Globus pallidus (tissue), 1 donor: Measurements from ENCODE around the gene MGRN1.

Source experiments
- DNase-seq: peaks from one replicate; pipeline ENCODE4 v3.0.0-alpha.2; 2015; ENCODE audit warnings: low spot score

MGRN1 gene

DNA sequence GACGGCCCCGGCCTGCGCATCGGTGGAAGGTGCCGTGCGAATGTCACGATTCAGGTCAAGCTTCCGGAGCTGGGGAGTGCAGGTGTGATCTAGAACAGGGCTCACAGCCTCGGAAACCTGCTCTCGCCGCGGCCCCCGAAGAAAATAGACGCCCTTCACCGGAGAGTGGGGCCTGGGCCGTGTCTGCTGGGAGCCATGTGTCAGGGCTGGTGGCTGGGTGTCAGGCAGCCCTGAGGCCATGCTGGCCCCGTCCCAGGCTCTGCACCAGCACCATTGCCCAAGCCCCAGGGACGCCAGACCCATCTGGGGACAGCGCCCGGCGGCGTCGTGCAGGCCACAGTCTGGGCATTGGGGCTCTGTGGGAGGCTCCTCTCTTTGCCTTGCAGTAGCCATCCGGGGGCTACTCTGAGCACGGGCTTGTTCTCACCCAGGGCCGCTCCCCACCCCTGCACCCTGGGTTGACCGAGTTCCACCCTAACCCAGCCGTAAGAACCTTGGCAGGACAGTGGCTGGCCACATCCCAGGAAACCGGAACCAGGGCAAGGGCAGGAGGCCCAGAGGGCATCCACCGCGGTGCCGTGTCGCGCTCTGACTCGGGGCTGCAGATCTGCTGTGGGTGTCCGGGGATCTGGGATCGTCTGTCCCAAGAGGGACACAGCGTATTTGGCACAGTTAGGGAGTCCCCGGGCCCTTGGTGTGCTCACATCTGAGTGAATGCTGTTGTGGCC, 63.5 kb downstream of the MGRN1 start:
- DNase-seq = no peak

DNA sequence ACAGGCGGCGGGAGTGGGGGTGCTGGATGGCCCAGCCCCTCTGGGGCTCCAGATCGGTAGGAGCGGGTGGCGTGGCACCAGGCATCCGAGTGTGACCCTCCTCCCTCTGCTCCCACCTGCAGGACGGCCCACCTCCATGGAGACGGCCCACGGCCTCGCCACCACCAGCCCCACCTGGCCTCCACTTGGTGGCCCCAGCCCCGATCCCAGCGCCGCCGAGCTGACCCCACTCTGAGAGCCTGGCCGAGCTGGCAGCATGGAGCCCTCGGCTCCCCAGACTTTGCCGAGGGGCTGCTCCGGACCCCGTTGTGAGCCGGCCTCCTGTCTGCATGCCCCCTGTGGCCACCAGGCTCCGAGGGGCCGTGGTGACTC, 64.0 kb downstream of the MGRN1 start:
- DNase-seq = no peak

DNA sequence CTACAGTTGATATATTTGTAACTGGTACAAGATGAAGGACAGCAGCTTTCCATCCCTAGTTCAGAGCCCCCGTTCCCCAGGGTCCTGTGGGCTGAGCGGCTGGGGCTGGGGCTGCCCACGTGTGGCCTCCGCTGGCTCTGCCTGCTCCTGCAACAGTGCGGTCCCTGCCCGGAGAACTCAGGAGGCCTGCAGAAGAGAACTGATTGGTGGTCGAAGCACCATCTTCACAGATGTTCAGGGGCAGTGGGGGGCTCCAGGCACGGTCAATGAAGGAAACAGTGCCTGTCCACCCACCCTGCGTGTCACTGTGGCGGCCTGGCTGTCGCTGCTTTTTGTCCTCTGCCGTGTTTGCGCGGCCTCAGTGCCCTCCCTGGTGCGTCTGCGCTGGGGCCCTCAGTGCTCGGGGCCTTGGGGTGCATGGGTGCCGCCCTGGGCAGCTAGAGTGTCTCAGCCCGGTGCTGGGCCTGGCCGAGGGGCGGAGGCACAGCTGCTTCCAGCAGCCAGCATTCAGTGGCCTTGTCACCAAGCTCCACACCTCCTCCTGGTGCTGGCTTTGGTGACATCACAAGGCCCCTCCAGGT, 64.6 kb downstream of the MGRN1 start:
- DNase-seq = no peak

DNA sequence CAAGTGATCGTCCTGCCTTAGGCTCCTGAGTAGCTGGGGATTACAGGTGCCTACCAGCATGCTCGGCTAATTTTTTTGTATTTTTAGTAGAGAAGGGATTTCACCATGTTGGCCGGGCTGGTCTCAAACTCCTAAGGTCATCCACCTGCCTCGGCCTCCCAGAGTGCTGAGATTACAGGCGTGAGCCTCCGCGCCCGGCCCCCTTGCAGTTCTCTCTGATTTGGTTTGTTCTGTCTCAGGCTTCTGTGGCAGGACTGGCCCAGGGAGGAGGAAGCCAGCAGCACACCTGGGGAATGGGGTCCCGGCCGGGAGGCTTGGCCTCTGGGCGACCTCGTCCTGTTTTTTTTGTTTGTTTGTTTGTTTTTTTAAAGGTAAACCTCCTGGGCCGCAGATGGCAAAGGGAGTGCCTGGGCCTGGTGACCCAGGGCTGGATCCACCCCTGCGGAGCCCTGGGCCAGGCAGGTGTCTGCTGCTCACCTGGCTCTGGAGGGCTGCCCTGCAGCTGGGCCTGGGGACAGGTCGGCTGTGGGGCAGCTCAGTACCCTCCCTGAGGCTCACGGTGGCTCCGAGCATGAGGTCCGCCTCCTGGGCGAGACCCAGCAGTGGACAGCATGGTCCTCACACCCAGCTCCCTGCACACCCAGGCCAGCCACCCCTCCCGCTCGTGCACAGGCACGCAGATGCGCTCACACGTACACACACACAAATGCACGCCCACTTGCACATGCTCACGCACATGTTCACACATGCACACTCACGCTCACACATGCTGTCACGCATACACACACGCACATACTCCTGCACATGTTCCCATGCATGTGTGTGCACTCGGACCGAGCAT, 65.5 kb downstream of the MGRN1 start:
- no peak for DNase-seq

DNA sequence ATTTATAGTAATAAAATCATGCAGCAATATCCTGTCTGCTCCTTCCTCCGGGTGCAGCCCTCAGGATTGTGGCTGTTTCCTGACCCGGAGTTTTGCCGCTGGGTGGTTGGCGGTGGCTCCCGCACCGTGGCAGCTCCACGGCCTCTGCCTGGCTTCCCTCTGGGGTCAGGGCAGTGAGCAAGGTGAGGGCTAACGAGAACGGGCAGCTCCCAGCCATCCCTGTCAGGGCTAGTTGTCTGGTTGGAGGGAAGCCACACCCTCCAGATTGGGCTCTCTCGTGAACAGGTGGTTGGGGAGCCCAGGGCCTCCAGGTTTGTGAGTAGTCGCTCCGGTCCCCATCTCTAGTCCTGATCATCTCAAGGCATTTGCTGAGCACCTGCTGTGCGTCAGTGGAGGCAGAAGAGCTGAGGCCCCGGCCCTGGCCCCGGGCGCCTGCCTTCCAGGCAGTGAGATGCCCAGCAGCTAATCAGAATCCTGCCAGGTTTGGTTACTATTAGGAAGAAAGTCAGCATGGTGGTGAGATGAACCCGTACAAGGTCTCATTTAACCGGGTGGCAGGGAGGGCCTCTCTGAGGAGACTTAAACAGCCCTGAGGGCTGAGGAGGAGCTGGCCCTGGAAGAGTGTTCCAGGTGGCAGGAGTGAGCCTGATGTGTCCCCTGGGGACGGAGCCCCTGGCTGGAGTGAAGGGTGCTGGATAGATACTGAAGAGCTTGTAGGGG, 66.5 kb downstream of the MGRN1 start:
- no peak for DNase-seq

DNA sequence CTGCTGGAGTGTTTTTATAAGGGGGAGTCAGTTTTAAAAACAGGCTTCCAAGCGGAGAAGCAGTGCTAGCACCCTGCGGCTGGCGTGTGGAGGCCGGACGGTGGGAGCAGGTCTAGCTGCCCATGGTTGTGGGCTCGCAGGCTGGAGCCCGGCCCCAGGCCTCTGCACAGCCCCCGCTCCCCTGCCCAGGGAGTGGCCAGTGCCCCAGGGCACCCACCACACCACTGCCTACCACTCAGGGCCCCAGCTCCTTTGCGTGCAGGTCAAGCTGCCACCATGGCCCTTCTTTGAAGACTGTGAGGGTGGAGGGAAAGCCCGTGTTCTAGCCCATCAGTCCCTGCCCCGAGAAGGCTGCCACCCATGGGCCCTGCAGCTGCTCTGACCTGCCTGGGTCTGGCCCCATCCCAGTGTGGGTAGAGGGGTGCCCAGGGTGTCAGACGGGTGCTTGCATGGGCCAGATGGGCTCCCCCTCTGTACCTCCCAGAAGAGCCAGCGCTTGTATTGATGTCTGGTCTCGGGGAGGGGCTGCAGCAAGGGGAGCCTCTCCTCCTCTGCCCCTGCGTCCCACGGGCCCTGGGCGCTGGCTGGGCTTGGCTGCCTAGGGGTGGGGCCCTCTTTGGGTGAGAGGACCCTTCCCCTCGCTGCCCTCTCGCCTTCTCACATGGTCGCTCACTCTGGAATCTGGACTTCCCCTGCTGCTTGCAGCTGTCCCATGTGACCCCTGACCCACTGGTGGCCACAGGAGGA, 67.2 kb downstream of the MGRN1 start:
- DNase-seq = no peak

DNA sequence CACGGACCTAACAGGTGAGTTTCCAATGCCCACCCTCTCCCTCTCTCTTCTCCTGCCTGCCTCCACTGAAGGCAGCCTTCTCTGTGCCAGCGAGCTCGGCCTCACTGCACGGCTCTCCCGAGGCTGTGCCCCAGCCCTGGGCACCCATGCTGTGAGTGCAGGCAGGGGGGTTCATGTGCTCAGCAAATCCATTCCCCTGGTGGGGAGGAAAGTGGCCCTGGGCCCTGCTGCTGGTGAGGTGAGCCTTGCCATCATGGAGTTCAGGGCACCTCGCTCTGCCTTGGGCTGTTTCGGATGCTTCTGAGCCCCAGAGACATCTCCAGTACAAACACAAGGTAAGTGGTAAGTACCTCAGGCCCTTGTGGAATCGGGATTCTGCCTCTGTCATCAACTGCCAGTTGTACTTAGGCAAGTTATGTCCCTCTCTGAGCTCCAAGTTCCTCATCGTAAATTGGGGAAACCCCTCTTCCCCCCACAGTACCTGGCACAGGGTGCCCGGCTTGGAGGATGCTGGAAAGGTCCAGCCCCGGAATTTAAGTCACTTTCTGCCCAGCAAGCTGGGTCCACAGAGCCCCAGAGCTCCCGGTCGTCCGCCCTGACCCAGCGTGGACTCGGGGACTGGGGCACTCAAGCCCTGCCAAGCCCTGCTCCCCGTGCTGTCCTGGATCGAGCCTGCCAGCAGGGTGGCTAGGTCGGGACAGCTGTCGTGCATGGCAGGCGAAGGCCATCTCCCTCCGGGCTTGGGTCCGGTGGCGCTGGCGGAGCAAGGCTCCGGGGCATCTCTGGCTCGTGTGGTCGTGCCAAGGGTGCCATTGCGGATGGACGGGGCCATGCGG, 68.1 kb downstream of the MGRN1 start:
- no peak for DNase-seq

DNA sequence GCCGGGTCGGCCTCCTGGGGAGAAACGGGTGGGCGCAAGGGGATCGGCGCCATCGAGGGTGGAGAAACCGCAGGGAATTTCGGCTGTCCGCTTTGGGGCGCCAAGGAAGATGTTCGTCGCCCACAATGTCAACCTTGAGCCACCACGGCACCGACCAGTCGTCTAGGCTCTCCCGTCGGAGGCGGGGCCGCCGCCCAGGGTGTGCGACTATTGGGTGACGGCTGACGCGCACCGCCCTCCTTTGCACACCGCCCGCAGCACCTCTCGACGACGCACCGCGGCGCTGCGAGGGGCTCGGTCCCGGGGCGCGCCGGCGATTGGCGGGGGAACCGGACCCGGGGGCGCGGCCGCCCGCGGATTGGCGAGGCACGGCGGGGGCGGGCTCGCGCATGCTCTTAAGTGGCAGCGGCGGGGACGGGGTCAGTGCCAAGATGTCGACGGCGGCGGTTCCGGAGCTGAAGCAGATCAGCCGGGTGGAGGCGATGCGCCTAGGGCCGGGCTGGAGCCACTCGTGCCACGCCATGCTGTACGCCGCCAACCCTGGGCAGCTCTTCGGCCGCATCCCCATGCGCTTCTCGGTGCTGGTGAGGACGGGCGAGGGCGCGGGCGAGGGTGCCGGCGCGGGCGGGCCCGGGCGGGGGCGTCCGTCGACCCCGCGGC, 68.8 kb downstream of the MGRN1 start, which contains the start of gene NUDT16L1:
Gene NUDT16L1 (plus strand): TSS at position 267 of the 660 bp plus-strand sequence. CDS start 165 bp downstream, at position 432.
- DNase-seq = peak; percentile 95

DNA sequence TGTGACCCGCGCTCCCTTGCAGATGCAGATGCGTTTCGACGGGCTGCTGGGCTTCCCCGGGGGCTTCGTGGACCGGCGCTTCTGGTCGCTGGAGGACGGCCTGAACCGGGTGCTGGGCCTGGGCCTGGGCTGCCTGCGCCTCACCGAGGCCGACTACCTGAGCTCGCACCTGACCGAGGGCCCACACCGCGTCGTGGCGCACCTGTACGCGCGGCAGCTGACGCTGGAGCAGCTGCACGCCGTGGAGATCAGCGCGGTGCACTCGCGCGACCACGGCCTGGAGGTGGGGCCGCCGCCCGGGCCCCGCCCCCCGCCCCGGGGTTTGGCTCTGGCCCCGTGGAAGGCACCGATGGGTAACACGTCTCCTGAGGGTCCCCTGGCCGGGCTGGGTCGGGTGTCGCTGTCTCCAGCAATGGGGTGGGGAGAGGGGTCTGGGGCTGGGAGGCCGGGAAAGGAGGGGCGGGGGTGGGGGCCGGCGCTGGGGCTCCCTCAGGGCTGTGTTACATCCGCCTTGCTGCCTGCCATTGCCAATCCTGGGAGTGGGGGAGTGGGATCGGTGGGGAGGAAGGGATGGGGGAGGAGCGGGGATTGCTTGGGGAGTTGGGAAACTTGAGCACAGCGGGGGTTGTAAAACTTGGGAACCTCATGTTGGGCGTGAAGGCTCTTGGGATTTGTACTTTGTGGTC, 69.5 kb downstream of the MGRN1 start:
- DNase-seq = no peak

DNA sequence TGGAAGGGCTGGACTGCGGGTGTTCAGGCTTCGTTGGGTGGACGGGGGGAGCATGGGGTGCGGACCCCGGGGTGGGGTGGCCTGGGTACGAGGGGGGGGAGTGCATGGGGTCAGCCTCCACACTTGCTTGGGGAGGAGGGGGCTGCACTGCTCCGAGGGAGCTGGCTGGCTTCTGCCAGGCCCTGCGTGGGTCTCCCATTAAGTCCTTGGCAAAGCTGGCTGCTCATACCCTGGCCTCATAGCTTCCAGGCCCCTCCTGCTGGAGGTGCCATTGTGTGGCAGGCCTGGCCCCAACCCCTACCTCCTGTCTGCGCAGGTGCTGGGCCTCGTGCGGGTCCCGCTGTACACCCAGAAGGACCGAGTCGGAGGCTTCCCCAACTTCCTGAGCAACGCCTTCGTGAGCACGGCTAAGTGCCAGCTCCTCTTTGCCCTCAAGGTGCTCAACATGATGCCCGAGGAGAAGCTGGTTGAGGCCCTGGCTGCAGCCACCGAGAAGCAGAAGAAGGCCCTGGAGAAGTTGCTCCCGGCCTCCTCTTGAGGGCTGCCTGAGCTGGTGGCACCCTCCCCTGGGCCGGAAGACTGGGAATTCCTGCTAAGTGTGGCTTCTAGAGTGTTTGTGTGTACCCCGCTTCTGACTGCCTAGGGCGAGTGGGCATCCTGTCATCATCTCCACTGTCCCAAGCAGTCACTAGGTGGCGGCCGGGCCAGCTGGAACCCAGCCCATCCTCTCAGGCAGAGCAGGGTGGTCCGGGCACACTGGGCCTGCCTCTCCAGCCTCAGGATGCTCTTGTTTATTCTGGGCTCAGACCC, 70.2 kb downstream of the MGRN1 start:
- DNase-seq = no peak

DNA sequence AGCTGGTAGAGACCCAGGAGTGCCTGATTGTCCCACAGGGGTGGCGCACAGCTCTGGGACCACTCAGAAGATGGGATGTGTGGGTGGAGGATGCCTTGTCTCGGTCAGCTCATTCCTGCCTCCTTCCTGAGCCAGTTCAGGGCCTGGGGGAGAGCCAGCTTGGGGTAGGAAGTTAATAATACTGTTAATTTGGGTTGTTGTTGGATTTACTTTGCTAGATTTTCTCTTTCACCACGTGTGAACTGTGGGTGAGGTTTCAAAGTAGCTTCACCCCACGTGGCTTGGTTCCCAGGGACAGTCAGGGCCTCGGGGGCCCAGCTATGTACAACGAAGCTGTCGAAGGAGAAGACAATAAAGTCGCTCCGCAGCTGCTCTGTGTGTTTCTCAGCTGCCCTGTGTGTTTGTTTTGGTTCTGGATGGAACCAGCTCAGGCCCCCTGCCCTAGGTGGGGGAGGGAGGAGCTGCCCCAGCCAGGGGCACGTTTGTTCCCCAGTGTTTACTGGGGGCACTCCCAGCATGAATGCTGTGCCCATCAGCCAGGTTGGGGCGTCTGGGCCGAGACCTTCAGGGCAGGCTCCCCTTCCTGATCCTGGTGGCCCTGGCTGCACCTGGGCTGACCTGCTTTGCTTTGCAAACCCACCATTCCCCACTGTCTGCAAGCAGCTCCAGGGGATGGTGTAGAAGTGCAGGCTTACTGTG, 71.0 kb downstream of the MGRN1 start:
- no peak for DNase-seq

DNA sequence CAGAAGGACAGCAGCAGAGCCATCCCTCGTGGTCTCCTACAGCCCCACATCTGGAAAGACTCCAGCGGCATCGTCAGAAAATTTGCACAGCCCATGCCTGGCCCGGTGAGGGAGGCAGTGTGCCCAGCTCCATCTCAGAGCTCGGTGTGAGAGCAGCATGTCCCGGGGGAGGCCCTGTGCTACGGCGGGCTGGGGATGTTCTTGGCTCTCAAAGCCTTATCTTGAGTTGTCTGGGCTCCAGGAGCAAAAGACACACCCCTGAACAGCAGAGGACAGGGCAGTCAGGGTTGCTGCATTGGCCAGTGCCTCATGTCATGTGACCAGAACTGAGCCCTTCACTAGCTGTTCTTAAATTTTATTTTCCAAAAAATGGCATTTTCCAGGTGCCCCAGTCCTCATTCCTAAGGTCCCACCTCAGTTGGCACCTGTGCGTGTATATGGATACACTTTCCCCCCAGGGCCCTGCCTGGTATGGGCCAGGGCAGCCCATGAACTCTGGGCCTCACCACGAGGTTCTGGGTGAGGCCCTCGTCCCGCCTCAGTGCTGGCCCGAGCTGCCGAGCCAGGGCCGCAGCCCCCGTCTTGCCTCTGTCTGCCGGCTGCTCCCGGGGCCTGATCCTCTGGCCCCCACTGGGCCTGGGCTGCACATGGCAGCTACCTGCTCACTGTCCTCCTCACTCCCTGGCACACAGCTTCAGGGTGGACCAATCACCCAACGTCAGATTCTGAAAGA, 71.7 kb downstream of the MGRN1 start:
- no peak for DNase-seq

DNA sequence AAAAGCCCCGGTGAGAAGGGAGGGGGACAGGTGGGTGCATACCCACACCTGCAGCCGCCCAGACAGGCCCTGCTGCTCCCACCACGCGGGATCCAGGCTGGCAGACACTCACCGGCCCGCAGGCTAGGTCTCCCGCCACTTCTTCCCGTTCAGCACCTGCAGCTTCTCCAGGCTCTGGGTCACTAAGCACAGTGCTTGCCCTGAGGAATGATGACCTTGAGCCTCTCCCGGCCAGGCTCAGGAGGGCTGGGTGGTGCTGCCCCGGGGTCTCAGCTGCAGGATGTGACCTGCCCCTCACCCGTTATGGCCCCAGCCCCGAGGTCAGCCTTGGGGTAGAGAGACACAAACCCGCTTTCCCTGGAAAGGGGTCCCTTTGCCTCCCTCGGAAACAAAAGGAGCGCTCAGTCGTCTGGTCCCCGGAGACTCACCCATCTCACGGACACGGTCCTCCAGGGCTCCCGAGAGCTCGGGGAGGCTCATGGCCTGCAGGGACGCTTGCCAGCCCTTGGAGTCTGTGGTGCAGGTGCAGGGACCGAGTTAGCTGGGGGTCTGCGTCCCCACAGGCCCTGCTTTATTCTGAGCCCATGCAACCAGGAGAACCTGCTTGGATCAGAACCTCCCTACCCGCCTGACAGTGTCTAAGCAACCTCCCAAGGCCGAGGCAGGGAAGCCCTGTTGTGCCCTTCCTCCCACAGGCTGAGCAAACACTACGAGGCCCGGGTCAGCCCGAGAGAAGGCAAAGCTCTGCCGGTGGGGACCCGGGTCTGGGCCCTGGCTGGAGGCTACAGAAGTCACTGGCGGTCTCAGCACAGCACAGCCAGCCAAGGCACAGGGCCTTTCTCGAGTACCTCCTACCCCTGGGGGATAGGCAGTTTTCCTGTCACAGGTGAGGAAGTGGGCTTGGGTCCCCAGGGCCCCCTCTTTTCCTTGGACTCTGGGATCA, 72.5 kb downstream of the MGRN1 start:
- DNase-seq = no peak

DNA sequence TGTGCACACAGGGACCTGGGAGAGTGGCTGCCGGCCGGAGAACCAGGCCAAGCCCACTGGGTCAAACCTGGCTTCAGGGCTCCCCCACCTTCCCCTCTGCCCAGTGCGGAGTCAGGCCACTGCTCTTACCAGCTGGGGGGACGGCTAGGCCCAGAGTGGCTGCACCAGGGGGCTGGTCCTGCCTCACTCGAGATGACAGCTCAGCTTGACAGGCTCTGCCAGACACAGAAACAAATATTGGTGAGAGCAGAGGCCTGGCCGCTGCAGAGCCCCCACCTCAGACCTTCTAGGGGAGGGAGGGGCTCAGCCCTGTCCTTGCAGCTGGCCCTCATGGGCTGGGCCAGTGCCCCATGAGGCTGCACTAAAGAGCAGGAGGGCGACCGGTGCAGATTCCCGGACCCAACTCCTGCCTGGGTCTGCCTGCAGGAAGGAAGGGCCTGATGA, 73.2 kb downstream of the MGRN1 start:
- no peak for DNase-seq

DNA sequence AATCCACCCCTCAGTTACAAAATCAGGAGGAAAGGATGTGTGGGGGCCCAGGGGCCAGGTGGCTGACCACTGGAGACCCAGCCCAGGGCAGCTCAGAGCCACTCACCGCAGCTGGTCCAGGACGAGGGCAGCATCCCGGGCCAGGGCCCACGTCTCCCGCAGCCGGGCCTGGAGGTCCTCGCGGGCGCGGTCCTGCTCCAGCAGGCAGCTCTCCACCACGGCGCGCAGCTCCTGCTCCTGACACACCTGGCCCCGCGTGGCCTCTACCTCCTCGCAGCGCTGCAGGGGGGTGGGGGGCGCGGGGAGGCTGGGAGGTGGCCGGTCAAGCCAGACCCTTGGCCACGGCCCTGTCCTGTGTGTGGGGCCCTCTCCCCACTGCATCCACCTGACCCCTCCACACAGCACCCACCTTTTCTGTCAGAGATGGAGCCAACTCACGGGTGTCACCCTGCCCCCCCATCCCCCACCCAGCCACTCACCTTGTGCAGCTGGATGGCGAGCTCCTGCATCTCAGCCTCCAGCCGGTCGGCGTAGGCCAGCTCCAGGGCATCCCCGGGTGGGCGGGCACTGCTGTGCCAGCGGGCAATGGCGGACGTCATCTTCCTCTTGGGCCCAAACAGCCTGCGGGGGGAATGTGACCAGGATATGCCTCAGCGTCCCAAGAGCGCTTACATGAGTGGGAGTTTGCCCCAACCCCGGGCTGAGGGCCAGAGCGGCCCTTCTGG, 73.9 kb downstream of the MGRN1 start:
- no peak for DNase-seq
